Measurements from ENCODE around the gene PHYHIPL. TPM values are rescaled to one million over a fixed set of nuclear protein-coding genes. Genes with fewer than 3 reads are reported as not detected.

Gene PHYHIPL
- total and polyA plus RNA-seq, 2 of the 8 experiments (the other 6 are each of a cell fraction or from before 2014, with no cell fraction given) = 0.23 to 0.48 TPM

DNA sequence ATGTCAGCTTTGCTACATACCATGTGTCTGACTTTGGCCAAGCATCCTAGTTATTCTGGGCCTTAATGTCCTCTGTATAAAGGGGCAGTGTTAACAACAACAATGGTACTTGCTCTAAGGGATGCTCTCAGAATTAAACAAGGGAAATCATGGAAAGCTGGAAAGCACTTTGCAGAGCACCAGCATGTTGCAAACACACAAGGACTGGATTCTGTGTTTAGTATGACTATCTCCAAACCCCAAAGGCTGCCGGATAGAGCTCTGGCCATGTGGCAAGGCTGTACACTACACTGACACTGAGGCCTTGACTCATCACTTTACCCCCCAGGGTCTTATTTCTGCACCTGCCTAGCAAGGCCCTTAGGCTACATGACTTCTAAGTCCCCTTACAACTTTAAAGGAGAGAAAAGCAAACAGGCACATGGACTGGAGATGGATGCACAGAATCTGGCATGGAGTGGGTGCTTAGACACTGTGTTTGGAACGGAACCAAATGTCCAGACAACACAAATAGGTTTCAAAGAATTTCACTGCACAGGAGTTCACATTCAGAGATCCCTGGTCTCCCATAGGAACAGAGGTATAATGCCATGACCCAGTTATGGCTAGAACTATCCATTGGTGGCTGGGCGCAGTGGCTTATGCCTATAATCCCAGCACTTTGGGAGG, 111.3 kb downstream of the PHYHIPL start (continued):
- TF ChIP-seq, protein P1, sequence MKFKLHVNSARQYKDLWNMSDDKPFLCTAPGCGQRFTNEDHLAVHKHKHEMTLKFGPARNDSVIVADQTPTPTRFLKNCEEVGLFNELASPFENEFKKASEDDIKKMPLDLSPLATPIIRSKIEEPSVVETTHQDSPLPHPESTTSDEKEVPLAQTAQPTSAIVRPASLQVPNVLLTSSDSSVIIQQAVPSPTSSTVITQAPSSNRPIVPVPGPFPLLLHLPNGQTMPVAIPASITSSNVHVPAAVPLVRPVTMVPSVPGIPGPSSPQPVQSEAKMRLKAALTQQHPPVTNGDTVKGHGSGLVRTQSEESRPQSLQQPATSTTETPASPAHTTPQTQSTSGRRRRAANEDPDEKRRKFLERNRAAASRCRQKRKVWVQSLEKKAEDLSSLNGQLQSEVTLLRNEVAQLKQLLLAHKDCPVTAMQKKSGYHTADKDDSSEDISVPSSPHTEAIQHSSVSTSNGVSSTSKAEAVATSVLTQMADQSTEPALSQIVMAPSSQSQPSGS (IDR thresholded peaks at IDR 0.05; ENCODE audit: low read length) = no peak
